GM12891 (cell line): ENCODE data around the gene OR2T1.

Source experiments
- PAX5 ChIP-seq: IDR thresholded peaks from 2 replicates; pipeline ENCODE4 v1.6.1; 2011; ENCODE audit warnings: low read length, moderate library complexity, mild to moderate bottlenecking; ENCODE audit not compliant: insufficient read depth, severe bottlenecking
- POLR2A ChIP-seq: IDR thresholded peaks from 2 replicates; pipeline ENCODE4 v1.6.1; 2011; ENCODE audit warnings: low read depth, low read length, control low read depth
- POLR2AphosphoS5 ChIP-seq: IDR thresholded peaks from 2 replicates; pipeline ENCODE4 v1.6.1; 2011; ENCODE audit warnings: low read depth, low read length, control low read depth
- POU2F2 ChIP-seq: IDR thresholded peaks from 2 replicates; pipeline ENCODE4 v1.6.1; 2011; ENCODE audit warnings: low read depth, mild to moderate bottlenecking, control low read depth, low read length, moderate library complexity
- SPI1 ChIP-seq: IDR thresholded peaks from 2 replicates; pipeline ENCODE4 v1.6.1; 2011; ENCODE audit warnings: low read depth, low read length, control low read depth
- TAF1 ChIP-seq: IDR thresholded peaks from 2 replicates; pipeline ENCODE4 v1.6.1; 2011; ENCODE audit warnings: low read depth, low read length, control low read depth

DNA sequence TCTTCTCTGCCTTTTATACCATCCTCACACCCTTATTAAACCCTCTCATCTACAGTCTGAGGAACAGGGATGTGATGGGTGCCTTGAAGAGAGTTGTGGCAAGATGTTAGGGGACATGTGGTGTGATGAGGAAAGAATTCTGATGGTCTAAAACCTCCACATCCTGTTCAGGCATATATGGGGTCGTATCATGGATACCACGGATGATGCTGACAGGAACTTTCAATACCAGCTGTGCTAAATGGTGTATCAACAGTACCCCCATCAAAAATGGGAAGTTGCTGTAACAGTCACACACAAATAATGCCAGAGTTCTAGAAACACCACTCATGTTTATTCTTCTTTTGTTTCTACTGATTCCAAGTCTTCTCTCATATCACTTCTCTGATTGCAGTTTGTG lies 14.4 kb upstream of the OR2T1 start:
- TF ChIP-seq POLR2AphosphoS5, result no peak
- no peak for TF ChIP-seq POLR2A
- no peak for TF ChIP-seq SPI1
- TF ChIP-seq TAF1, result no peak
- TF ChIP-seq PAX5, result no peak
- TF ChIP-seq POU2F2, result no peak
